Posterior vena cava (tissue), 2 donors: ENCODE data around the gene PSMD1. TPM values are rescaled to one million over a fixed set of nuclear protein-coding genes. Genes with fewer than 3 reads are reported as not detected.

Experiments
- DNase-seq: peaks from one replicate; pipeline ENCODE4 v3.0.0-alpha.2; 2020; ENCODE audit warnings: low spot score
- intact Hi-C, 2 donors: fragments of 100-400 bp; cut with DNase I; formaldehyde crosslinking; loops; one replicate each; pipeline versions ENCODE4 v1.14.1 to v1.14.2; 2022 to 2023
- total RNA-seq, 2 donors: library from RNA; stranded (reverse); fragmentation: NEBNext Ultra II Directional; extraction: Animal tissue kit (Norgen Biotek cat#: 25700); gene quantifications; one replicate each; pipeline ENCODE4 v1.2.1, GENCODE V29; 2021
- donor health status: DM: yes; HTN: yes; CAD: no.
- donor health status: DM: yes; HTN: yes; CAD: no.

PSMD1 gene
- total RNA-seq, 2 donors from 2014 or later, result 76.9 to 89.3 TPM

DNA sequence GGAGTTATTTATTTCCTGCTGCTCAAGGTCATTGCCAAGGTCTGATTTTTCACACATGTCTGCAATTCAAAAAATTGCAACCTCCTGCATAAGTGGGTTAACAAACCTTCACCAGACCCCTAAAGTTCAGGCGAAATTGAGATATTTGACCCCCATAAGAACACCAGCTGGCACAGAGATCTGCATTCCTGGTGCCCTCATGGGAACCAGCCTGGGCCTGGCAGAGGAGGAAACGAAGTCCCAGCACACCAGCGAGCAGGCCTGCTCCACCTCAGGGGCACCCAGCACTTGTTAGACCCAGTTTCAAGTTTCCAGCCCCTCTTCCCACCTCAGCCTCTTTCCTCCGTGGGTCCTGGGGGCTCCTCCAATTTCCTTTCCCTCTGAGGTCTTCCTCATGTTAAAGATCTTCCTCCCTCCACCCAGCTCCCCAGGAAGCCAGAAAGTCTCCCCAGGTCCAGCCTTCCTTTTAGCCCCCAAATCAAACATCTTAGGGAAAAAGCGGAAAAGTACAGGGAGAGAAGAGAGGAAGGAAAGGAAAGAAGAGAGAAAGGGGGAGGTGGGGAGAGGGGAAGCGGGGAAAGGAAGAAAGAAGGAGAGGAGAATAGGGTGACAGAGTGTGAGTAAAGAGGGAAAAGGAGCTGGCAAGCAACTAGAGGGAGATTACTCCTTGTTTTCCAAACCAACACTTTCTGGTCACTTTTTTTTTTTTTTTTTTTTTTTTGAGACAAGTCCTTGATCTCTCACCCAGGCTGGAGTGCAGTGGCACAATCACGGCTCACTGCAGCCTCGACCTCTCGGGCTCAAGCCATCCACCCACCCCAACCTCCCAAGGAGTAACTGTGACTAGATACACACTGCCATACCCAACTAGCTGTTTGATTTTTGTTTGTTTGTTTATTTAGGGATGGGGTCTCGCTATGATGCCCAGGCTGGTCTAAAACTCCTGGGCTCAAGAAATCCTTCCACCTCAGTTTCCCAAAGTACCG, 23.2 kb upstream of the PSMD1 start:
- DNase-seq, result no peak

DNA sequence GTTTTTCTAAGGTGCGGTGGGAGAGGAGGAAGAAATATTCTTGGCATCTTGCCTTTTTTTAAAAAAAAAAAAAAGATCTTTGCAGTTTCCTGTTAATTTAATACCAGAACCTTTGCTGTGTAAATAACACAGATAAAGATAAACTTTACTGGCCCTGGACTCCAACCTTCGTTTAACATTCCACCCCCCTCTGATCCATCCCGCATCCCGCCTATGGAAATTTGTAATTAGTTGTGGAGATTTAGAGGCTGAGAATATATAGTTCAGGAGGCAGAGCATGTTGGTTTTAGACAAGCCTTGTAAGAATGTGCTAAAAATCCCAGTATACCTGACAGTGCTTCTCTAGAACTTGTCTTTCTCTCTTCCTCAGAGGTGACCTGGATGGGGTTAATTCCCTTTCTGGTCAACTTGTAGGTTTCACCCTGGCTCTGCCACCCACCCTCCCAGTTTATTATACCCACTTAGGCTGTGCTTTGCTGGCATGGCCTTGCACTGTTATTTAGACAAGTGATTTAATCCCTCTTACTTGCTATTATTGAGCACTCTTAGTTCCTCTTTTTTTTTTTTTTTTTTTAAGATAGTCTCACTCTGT, 22.3 kb upstream of the PSMD1 start:
- no peak for DNase-seq
- intact Hi-C loops, result no loop called here

More for the DNA sequence above, 23.2 kb upstream of the PSMD1 start:
- intact Hi-C loops, result no loop called here

DNA sequence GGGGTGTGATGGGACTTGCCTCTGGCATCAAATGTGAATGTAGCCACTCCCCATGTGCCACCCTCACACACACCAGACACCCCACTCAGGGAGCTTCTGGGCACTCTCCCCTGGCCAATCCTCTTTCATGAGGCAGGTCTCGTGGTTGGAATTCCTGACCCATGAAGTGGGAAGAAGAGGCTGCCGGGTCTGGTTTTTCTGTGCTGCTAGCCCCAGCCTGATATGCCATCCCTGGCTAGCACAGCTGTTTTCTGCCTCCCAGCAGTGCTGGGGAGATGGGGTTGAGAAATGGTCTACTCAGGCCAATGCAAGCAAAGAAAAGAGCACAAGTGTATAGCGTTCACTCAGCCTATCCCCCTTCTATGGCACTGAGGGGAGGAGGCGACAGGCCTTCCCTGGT, 20.5 kb upstream of the PSMD1 start:
- DNase-seq, result no peak
- intact Hi-C loops, result no loop called here

DNA sequence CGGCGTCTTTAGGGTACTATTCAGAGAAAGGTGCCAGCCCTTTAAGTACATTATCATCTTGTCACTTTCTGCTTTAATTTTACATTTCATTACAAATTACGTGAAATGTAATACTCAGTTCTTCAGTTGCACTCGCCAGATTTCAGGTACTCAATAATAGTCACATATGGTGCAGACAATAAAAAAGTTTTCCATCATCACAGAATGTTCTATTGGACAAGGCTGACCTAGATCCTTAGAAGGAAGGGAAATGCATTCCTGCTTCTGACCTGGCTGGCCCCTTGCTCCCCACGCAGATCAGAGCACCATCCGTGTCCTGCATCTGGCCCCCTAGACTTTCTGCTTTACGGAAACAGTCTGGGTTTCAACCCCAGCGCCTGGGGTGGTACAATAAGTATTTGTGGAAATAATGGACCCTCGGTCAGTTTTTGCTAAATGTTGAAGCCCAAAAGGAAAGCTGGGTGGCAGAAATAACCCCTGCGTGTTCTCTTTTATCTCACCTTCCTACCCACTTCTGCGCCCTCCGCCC, 20.0 kb upstream of the PSMD1 start:
- intact Hi-C loops, result no loop called here
- DNase-seq, result no peak

DNA sequence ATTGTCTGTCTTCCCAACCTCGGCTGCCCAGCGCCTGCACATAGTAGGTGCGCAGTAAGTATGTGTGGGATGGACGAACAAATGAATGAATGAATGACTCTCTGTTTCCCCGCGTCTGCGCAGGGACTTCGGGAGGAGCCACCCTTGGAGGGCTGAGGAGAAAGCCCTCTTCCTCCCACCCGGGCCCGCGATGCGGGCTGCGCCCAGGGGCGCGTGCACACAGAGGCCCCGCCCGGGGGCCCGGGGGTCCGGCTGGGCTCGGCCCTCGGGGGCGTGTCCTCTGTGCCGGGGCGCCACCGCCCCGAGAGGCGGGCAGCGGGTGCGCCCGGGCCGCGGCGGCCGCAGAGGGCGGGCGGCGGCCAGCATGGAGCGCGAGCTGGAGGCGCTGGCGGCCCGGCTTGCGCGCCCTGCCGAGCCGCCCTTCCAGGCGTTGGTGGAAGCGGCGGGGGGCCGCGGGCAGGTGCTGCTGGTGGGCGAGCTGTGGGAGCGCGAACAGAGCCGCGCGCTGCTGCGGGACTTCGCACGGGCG, 19.4 kb upstream of the PSMD1 start, which contains the start of gene C2orf72:
Gene C2orf72, plus strand, starts transcription at position 322 of the 529 bp plus-strand sequence. Its CDS starts 43 bp downstream, at position 365.
- no peak for DNase-seq
- intact Hi-C loops, result no loop called here

DNA sequence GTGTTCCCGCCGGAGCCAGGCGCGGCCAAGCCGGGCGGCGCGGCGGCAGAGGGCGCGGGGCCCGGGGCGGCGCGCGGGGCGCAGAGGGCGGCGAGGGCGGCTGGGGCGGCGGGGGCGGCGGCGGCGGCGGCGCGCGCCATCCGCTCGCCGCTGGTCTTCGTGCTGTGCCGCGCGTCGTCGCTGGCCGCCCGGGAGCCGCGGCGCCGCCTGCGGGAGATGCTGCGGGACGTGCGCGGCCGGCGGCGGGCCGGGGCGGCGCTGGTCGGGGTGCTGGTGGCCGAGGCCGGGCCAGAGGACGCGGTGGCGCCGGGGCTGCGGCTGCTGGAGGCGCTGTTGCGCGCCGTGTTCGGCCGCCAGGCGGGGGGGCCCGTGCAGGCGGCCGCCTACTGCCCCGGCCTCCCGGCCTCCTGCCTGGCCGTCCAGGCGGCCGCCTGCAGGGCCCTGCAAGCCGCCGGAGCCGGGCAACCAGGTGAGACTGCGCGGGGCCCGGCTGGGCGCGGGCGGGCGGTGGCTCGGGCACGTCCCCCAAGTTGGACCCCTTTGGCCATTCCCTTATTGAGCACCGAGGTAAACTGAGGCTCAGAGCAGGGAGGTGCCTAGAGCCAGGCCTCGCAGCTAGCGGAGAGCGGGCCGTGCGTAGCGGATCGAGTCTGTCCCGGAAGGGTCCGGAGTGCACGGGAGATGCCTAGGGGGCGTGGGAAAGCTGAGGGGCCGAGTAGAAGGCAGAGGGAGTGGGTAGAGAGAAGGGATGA, 18.8 kb upstream of the PSMD1 start:
- intact Hi-C loops, result no loop called here
- no peak for DNase-seq

DNA sequence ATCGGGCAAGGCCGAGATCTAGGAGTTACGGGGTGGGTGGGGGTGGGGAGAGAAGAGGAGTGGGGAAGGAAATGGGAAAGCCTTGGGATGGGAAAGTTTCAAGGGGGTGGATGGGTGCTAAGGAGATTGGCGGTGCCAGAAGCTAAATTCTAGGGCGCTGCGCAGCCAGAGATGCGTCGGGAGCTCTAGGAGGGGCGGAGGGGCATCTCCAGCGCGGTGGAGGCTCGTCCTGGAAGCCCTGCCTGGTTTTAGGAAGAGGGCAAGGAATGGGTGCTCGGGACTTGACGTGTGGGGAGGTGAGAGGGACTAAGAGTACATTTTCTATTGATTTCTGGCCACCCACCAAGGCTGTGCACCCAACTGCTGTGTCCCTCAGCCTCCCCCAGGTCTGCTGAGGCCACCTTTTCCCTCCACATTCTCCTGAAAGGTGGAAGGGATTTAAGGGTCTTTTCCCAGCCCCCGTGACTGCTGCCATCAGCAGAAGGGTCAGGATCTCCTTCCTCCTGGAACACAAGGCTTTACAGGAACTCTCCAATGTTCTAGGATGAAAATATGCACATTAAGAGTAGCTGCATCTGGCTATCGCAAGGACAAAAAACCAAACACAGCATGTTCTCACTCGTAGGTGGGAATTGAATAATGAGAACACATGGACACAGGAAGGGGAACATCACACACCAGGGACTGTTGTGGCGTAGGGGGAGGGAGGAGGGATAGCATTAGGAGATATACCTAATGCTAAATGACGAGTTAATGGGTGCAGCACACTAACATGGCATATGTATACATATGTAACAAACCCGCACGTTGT, 18.0 kb upstream of the PSMD1 start:
- no peak for DNase-seq
- intact Hi-C loops, result no loop called here

DNA sequence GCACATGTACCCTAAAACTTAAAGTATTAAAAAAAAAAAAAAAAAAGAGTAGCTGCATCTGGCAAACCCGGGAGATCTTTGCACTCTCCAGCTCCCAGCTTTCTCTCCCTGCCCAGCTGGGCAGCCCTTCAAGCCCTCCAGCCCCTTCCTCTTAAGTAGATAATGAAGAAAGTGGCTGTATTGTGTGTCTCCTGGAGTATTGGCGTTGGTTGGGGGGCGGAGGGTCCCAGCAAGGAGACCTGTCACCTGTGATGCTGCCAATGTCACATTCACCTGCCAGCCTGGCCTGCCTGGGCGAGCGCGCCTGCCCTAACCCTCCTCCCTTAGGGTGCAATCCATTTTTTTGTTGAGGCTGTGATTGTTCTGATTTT, 17.4 kb upstream of the PSMD1 start:
- no peak for DNase-seq
- intact Hi-C loops, result no loop called here

DNA sequence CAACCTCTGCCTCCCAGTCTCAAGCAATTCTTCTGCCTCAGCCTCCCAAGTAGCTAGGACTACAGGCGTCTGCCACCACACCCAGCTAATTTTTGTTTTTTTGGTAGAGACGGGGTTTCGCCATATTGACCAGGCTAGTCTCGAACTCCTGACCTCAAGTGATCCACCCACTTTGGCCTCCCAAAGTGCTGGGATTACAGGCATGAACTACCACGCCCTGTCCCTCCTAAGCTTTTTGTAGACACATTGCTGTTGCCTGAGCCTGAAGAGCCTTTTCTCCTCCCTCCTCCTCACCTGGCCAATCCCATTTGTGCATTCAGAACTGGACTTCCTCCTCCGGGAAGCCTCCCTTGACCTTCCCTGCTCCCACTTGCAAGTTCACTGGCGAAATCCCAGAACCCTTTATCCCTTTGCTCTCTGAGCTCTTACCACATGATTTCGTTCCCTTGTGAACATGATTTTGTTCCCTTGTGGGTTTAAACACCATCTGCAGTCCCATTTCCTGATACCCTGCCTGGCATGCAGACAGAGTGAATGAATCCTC, 16.8 kb upstream of the PSMD1 start:
- intact Hi-C loops, result no loop called here
- no peak for DNase-seq

DNA sequence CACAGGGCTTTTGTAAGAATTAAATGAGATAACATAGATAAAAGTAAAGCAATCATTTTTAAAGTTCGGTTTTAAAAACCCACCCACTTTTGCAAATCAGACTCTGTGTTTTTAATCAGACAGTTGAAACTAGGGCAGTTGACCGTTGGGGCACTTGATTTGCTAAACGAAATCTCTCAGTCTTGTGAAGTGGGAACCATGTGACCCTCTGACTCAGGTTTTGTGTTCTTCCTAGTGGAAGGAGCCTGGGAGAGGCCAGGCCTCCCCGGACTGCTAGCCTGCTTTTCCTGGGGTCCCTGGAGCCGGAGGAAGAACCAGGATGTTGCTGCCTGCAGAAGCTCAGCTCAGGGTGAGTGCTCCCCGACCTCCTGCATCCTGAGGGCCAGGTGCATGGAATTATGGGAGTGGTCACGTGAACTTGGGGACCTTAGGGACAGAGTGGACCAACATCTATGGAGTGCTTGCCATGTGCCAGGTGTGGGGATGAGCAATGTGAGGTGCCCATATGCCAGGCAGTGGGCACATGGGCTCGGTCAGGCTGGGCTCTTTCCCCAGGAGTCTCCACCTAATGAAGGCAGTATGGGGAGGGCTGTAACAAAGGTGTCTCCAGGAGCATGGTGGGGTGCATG, 15.5 kb upstream of the PSMD1 start:
- DNase-seq, result no peak
- intact Hi-C loops, result no loop called here

DNA sequence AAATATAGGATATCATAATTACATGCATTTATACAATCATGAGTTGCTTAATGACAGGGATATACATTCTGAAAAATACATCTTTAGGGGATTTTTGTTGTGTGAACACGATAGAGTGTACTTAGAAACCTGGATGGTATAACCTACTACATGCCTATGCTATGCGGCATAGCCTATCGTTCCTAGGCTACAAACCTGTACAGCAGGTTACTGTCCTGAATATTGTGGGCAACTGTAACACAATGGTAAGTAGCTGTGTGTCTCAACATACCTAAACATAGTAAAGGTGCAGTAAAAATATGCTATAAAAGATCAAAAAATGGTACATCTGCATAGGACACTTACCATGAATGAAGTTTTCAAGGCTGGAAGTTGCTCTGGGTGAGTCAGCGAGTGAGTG, 12.9 kb upstream of the PSMD1 start:
- intact Hi-C loops, result no loop called here

DNA sequence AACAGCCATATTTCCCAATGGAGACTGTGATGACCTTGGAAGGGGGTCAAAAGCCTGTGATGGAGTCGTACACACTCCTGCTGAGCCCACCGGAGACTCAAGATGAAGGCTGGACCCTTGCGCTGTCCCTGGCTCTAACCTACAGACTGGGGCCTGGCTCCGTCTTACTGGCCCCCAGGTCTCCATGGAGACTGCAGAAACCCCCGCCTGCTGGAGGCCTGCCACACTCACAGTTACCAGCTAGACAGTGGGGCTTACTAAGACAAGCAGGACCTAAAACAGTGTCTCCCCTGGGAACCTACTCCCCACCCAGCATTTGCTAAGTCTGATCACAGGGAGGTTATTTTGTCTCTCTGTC, 9.8 kb upstream of the PSMD1 start:
- no peak for DNase-seq
- intact Hi-C loops, result no loop called here

More for the DNA sequence above, 12.9 kb upstream of the PSMD1 start:
- no peak for DNase-seq

DNA sequence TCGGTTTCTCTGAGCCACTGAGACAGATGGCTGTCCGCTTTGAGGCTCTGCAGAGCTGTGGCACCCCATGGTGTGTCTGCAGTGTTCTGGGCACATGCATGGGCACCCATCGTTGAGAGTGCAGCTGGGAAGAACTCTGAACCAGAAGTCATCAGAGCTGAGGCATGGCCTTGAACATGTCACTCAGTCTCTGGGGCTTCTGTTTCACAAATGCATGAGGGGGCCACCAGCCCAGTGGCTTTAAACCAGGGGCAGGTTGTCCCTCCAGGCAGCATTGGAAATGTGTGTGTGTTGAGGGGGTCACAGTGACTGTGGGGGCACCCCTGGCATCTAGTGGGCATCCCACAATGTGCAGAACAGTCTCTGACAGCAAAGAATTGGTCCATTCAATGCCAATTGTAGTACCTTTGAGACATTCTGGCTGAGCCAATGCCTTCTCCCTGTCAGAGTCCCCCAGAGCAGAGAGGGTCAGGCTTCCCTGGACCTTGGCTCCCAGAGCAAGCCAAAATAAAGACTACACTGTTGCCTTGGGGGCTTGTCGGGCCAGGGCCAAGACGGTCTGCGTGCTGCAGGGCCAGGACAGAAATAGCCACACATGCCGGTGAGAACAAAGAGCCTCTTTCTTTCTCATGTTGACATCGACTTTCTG, 9.3 kb upstream of the PSMD1 start:
- intact Hi-C loops, result no loop called here
- DNase-seq, result no peak

DNA sequence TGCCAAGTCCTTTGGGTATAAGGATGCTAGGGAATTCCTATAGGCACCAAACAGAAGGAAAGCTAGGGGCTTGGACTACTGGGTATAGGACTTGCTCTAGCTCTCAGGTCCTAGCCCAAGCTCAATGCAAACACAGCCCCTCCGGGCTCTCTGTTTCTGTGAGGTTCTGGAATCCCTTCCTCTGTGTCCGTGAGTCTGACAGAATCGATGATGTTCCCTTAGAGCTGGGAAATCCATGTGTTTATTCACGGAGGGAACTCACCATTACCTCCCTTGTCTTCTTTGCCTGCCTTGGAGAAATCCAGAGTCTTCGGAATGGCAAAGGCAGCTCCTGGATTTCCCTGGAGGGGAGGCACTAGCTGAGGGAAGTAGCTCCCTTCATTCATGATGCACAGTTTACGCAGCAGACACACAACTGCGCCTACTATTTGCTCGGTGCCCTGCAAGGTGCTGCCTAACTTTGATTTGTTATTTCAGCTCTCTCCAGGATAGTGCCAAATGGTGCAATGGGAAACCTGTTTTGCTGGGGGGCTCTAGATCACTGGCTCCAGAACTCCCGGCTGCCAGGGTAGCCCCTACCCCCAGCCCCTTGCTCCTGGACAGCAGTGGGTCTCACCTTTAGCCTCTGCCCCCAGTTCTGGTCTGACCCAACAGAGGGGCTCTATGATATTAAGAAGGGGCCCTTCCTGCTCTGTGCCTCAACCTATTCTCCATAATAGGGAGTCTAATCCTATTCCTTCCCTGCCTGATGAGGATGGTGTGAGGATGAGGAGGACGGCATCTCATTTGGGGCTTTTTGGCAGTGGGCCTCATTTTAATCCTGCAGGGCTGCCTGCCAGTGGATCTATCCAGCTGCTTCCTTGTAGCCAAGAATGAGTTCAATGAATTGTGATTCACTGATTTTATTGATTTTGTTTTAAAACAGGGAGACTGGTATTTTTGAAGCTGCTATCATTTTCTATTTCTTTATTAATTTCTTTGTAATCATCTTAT, 8.4 kb upstream of the PSMD1 start:
- intact Hi-C loops, result no loop called here
- no peak for DNase-seq

DNA sequence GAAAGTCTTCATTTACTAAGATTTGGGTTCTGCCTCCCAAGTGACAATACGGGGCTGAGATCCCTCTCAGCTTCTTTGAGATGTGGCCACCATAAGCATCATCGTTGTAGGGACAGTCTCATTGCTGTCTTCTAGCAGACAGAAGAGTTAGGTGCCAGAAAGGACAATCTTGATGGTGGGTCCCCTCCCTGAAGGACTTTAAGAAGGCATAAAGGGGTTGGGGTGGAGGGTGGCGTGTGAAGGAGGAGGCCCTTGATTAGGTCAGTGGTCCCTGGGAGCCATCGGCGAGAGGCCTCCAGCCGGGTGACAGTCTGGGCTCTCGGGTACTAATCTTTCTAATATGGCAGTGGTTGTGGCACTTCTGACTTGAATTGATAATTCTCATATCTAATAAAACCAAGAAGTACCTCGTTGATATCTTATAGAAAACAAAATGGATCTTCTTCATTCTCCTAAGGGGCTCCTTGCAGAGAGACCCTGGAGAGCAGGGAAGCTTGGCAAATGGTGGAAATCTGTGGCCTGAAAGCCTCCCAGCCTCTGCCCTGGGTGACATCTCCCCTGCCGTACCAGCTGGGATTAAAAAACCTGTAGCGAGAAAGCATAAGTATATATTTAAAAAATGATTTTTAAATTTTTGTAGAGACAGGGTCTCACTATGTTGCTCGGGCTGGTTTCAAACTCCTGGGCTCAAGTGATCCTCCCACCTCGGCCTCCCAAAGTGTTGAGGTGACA, 7.2 kb upstream of the PSMD1 start:
- no peak for DNase-seq
- intact Hi-C loops, result no loop called here
